Naive thymus-derived CD4-positive, alpha-beta T cell (primary cell): Measurements from ENCODE around the gene HIPK4. TPM values are rescaled to one million over a fixed set of nuclear protein-coding genes. Genes with fewer than 3 reads are reported as not detected.
A peak's percentile ranks its signal among the peaks of the same experiment; 100 is the strongest.

ENCODE experiments used
- ATAC-seq: fragments of 150-1000 bp; cut with Tn5 transposase; 2 replicates; pipeline ENCODE4 v1.10.0; 2021; ENCODE audit warnings: mild to moderate bottlenecking, moderate library complexity
- CTCF ChIA-PET: fragments of 350-600 bp; sonication (Branson Sonifier 250); formaldehyde crosslinking; loops from one replicate; lab custom pipeline; 2021; ENCODE audit warnings: antibody characterized with exemption; lab: Charles Lee
- POLR2A ChIA-PET: fragments of 350-600 bp; sonication (Branson Sonifier 250); formaldehyde crosslinking; loops from one replicate; lab custom pipeline; 2021; ENCODE audit warnings: antibody characterized with exemption, inconsistent platforms; lab: Charles Lee
- DNase-seq, 9 donors: peaks; one replicate each; pipeline versions ENCODE4 v3.0.0 to v3.0.0-alpha.2; 2020 to 2022; ENCODE audit warnings: mixed read lengths in 1 of 9
- H3K27ac ChIP-seq: one replicate; pipeline ENCODE4 v1.7.0; 2013; ENCODE audit warnings: mild to moderate bottlenecking, low read depth, low read length, moderate library complexity
- H3K27me3 ChIP-seq, 2 donors: one replicate each; pipeline ENCODE4 v1.7.0; 2013; ENCODE audit warnings: low read length in 2 of 2, mild to moderate bottlenecking in 2 of 2, moderate library complexity in 2 of 2; ENCODE audit not compliant: control insufficient read depth in 2 of 2, insufficient read depth in 2 of 2
- H3K36me3 ChIP-seq, 3 experiments: 1 replicate in 2 of 3; 2 replicates in 1 of 3; pipeline ENCODE4 v1.7.0; 2013; ENCODE audit warnings: low read length in 3 of 3, mild to moderate bottlenecking in 3 of 3, moderate library complexity in 1 of 3; ENCODE audit not compliant: insufficient read depth in 3 of 3, control insufficient read depth in 2 of 3
- H3K4me1 ChIP-seq, 2 donors: one replicate each; pipeline ENCODE4 v1.7.0; 2013; ENCODE audit warnings: low read length in 2 of 2, mild to moderate bottlenecking in 2 of 2, moderate library complexity in 1 of 2; ENCODE audit not compliant: control insufficient read depth in 2 of 2, insufficient read depth in 2 of 2
- H3K4me3 ChIP-seq: 2 replicates; pipeline ENCODE4 v1.7.0; 2013; ENCODE audit warnings: mild to moderate bottlenecking, low read length
- H3K9me3 ChIP-seq, 3 experiments: 1 replicate in 2 of 3; 2 replicates in 1 of 3; pipeline ENCODE4 v1.7.0; 2013; ENCODE audit warnings: low read length in 3 of 3; ENCODE audit not compliant: control insufficient read depth in 2 of 3
- H3K27ac Mint-ChIP-seq, 9 donors: one replicate each; pipeline ENCODE4 v1.8.0; 2020 to 2022; ENCODE audit warnings: mixed read lengths in 9 of 9, mild to moderate bottlenecking in 8 of 9, moderate library complexity in 5 of 9, inconsistent platforms in 2 of 9
- H3K27me3 Mint-ChIP-seq, 5 donors: one replicate each; pipeline ENCODE4 v1.8.0; 2021 to 2022; ENCODE audit warnings: mixed read lengths in 5 of 5, mild to moderate bottlenecking in 1 of 5
- H3K36me3 Mint-ChIP-seq, 5 donors: one replicate each; pipeline ENCODE4 v1.8.0; 2020 to 2022; ENCODE audit warnings: mixed read lengths in 5 of 5, mild to moderate bottlenecking in 3 of 5, inconsistent platforms in 1 of 5
- H3K4me1 Mint-ChIP-seq, 7 donors: one replicate each; pipeline ENCODE4 v1.8.0; 2020 to 2022; ENCODE audit warnings: mixed read lengths in 7 of 7, mild to moderate bottlenecking in 3 of 7, inconsistent platforms in 1 of 7
- H3K4me3 Mint-ChIP-seq, 10 donors: one replicate each; pipeline ENCODE4 v1.8.0; 2020 to 2022; ENCODE audit warnings: mild to moderate bottlenecking in 10 of 10, mixed read lengths in 10 of 10, moderate library complexity in 6 of 10, inconsistent platforms in 2 of 10
- H3K9me3 Mint-ChIP-seq, 11 donors: one replicate each; pipeline ENCODE4 v1.8.0; 2020 to 2022; ENCODE audit warnings: mixed read lengths in 11 of 11, mild to moderate bottlenecking in 4 of 11, inconsistent platforms in 1 of 11, moderate library complexity in 1 of 11
- intact Hi-C, 2 donors: fragments of 100-400 bp; cut with micrococcal nuclease; formaldehyde crosslinking; loops; one replicate each; pipeline ENCODE4 v1.15.1; 2023
- polyA plus RNA-seq, 2 donors: library from polyadenylated mRNA; unstranded; fragments of 300-500 nt; fragmentation: Illumina TruSeq; gene quantifications; one replicate each; pipeline ENCODE4 v1.2.3, GENCODE V29; 2021
- total RNA-seq, 6 experiments: library from RNA in 5 of 6; stranded (reverse) in 5 of 6; gene quantifications; 1 replicate in 5 of 6; 2 replicates in 1 of 6; pipeline ENCODE4 v1.2.3 and lab custom pipeline; 2021 to 2026

HIPK4 gene
- total and polyA plus RNA-seq, 7 experiments from 2014 or later, result 0.12 to 0.24 TPM; not detected in 5

GRCh38 chr19:40348961-40349507 lies 40.9 kb downstream of the HIPK4 start:
- Mint-ChIP-seq H3K27ac (peak overlapping the region; percentile 81 to 97 (median 91)), H3K36me3 (peaks cover 0 to 5% (median 0%) of the 10 kb centered on the region in 5 donors), H3K27me3 (peaks cover 0 to 2% (median 0%) of the 10 kb centered on the region in 5 donors), H3K9me3 (peaks cover 0 to 4% (median 0%) of the 10 kb centered on the region in 11 donors), H3K4me1 (peaks cover 20 to 51% (median 44%) of the 10 kb centered on the region in 7 donors), H3K4me3 (peak overlapping the region; percentile 83 to 99 (median 96))
- Histone ChIP-seq H3K4me3 (peak overlapping the region; percentile 61), H3K4me1 (peaks cover 7 to 14% of the 10 kb centered on the region in 2 donors), H3K27me3 (no peaks in the 10 kb centered on the region), H3K36me3 (no peaks in the 10 kb centered on the region), H3K9me3 (no peaks in the 10 kb centered on the region), H3K27ac (peak overlapping the region; percentile 86)
- no peak for ATAC-seq
- ChIA-PET POLR2A (interaction anchor here (1.0 to 1.5 kb wide), 6 partner anchors 64 to 1020 kb away, joined by 3 to 8 read pairs (median 4); partner anchors contain the start of genes AKT2, BLVRB, SERTAD1 and SERTAD3), CTCF (interaction anchor here (0.6 kb wide), 1 partner anchor 1715 kb away, joined by 3 read pairs; no protein-coding TSS in a partner anchor)
- intact Hi-C loops, result loop anchor here (1.0 to 5.0 kb wide), 15 partner anchors 55 to 1978 kb away; partner anchors contain the start of genes AKT2 (in 2 of the 2), B9D2 (in 1 of the 2), MAP3K10 (in 1 of the 2) and MEGF8 (in 1 of the 2)
- DNase-seq, result peak in 3 of 9 donors; percentile 12 to 26 (median 20)

- peak; percentile 97 for ATAC-seq
- peaks cover 0 to 2% (median 0%) of the 10 kb centered on the region in 5 donors for H3K27me3 Mint-ChIP-seq
- peaks cover 20 to 51% (median 44%) of the 10 kb centered on the region in 7 donors for H3K4me1 Mint-ChIP-seq
Measured at GRCh38 chr19:40348125-40348913, 41.7 kb downstream of the HIPK4 start, which contains the start of the genes C19orf47 and PLD3. C19orf47 (minus strand) TSS chr19:40348397; CDS start chr19:40341857, 6,540 bp downstream. PLD3 (plus strand) TSS chr19:40348695; CDS start chr19:40366484, 17,789 bp downstream.

GRCh38 chr19:40344422-40344821 lies 45.6 kb downstream of the HIPK4 start:
- Histone ChIP-seq H3K27ac (no peak overlapping the region), H3K4me1 (peaks cover 7 to 12% of the 10 kb centered on the region in 2 donors), H3K27me3 (no peaks in the 10 kb centered on the region), H3K9me3 (no peaks in the 10 kb centered on the region), H3K4me3 (no peak overlapping the region), H3K36me3 (peaks cover 0 to 6% (median 0%) of the 10 kb centered on the region in 3 experiments)
- Mint-ChIP-seq H3K9me3 (peaks cover 0 to 2% (median 0%) of the 10 kb centered on the region in 11 donors), H3K27me3 (peaks cover 0 to 2% (median 0%) of the 10 kb centered on the region in 5 donors), H3K36me3 (peaks cover 0 to 14% (median 2%) of the 10 kb centered on the region in 5 donors), H3K4me1 (peaks cover 25 to 50% (median 43%) of the 10 kb centered on the region in 7 donors), H3K27ac (peak overlapping the region in 1 of 9 donors; percentile 37), H3K4me3 (no peak overlapping the region)
- intact Hi-C loops, result no loop called here
- ChIA-PET POLR2A (no interaction called here), CTCF (no interaction called here)
- ATAC-seq (no peak), DNase-seq (no peak)

More at GRCh38 chr19:40348125-40348913, 41.7 kb downstream of the HIPK4 start, which contains the start of the genes C19orf47 and PLD3:
- Histone ChIP-seq H3K27ac (peak within 1 kb of the TSS; percentile 86), H3K9me3 (no peaks in the 10 kb centered on the region), H3K36me3 (no peaks in the 10 kb centered on the region), H3K4me3 (peak within 1 kb of the TSS; percentile 61), H3K4me1 (peaks cover 7 to 14% of the 10 kb centered on the region in 2 donors), H3K27me3 (no peaks in the 10 kb centered on the region)
- CTCF ChIA-PET, result interaction anchor here (0.6 to 1.0 kb wide), 4 partner anchors 43 to 1714 kb away, joined by 3 to 5 read pairs (median 4); no protein-coding TSS in a partner anchor
- peaks cover 0 to 5% (median 0%) of the 10 kb centered on the region in 5 donors for H3K36me3 Mint-ChIP-seq
- H3K9me3 Mint-ChIP-seq, result peaks cover 0 to 4% (median 0%) of the 10 kb centered on the region in 11 donors
- peak within 1 kb of the TSS; percentile 81 to 98 (median 93) for H3K27ac Mint-ChIP-seq
- POLR2A ChIA-PET, result interaction anchor here (0.6 to 1.5 kb wide), 11 partner anchors 56 to 1728 kb away, joined by 3 to 8 read pairs (median 4); partner anchors contain the start of genes AKT2, BLVRB, SERTAD1 and SERTAD3
- peak; percentile 92 to 99 (median 97) for DNase-seq
- peak within 1 kb of the TSS; percentile 83 to 99 (median 96) for H3K4me3 Mint-ChIP-seq
- intact Hi-C loops, result loop anchor here (1.0 to 5.0 kb wide), 15 partner anchors 56 to 1979 kb away; partner anchors contain the start of genes AKT2 (in 2 of the 2), B9D2 (in 1 of the 2), MAP3K10 (in 1 of the 2) and MEGF8 (in 1 of the 2)

GRCh38 chr19:40342644-40343311 lies 47.2 kb downstream of the HIPK4 start:
- CTCF ChIA-PET, result no interaction called here

GRCh38 chr19:40341601-40342482 lies 48.1 kb downstream of the HIPK4 start:
- H3K9me3 ChIP-seq, result no peaks in the 10 kb centered on the region

More at GRCh38 chr19:40342644-40343311, 47.2 kb downstream of the HIPK4 start:
- peaks cover 0 to 12% (median 0%) of the 10 kb centered on the region in 3 experiments for H3K36me3 ChIP-seq
- H3K9me3 Mint-ChIP-seq, result no peaks in the 10 kb centered on the region
- POLR2A ChIA-PET, result no interaction called here
- H3K27ac Mint-ChIP-seq, result peak overlapping the region in 3 of 9 donors; percentile 1 to 57 (median 10)
- no peaks in the 10 kb centered on the region for H3K27me3 ChIP-seq
- no peaks in the 10 kb centered on the region for H3K9me3 ChIP-seq
- H3K4me3 ChIP-seq, result no peak overlapping the region
- H3K36me3 Mint-ChIP-seq, result peaks cover 0 to 17% (median 6%) of the 10 kb centered on the region in 5 donors
- ATAC-seq, result no peak
- H3K27ac ChIP-seq, result no peak overlapping the region
- intact Hi-C loops, result no loop called here
- H3K27me3 Mint-ChIP-seq, result no peaks in the 10 kb centered on the region
- H3K4me1 ChIP-seq, result peaks cover 5 to 8% of the 10 kb centered on the region in 2 donors
- H3K4me1 Mint-ChIP-seq, result peaks cover 15 to 42% (median 34%) of the 10 kb centered on the region in 7 donors
- no peak for DNase-seq
- H3K4me3 Mint-ChIP-seq, result no peak overlapping the region

More at GRCh38 chr19:40341601-40342482, 48.1 kb downstream of the HIPK4 start:
- Mint-ChIP-seq H3K27ac (peak overlapping the region in 1 of 9 donors; percentile 1), H3K4me1 (peaks cover 12 to 33% (median 25%) of the 10 kb centered on the region in 7 donors), H3K27me3 (no peaks in the 10 kb centered on the region), H3K4me3 (no peak overlapping the region), H3K9me3 (no peaks in the 10 kb centered on the region), H3K36me3 (peaks cover 0 to 17% (median 6%) of the 10 kb centered on the region in 5 donors)
- ATAC-seq (no peak), DNase-seq (no peak)
- ChIA-PET CTCF (no interaction called here), POLR2A (no interaction called here)
- no peak overlapping the region for H3K4me3 ChIP-seq
- H3K4me1 ChIP-seq, result no peaks in the 10 kb centered on the region
- H3K27me3 ChIP-seq, result no peaks in the 10 kb centered on the region
- H3K27ac ChIP-seq, result no peak overlapping the region
- intact Hi-C loops, result no loop called here
- peaks cover 0 to 12% (median 0%) of the 10 kb centered on the region in 3 experiments for H3K36me3 ChIP-seq
